Dedifferentiated amniotic fluid mesenchymal stem cell (primary cell): ENCODE measurements around the gene DMD.

Experiments used
- DNase-seq: peaks from one replicate; pipeline ENCODE4 v3.0.0-alpha.2; 2016; ENCODE audit errors: extremely low spot score

Gene DMD

GRCh38 chrX:31232506-31232905, 1978.8 kb downstream of the DMD start:
- DNase-seq, result no peak

GRCh38 chrX:31228909-31229308, 1982.4 kb downstream of the DMD start:
- DNase-seq, result no peak

GRCh38 chrX:31228415-31228832, 1982.9 kb downstream of the DMD start:
- DNase-seq, result no peak

GRCh38 chrX:31227250-31227649, 1984.1 kb downstream of the DMD start:
- no peak for DNase-seq

GRCh38 chrX:31225819-31226218, 1985.5 kb downstream of the DMD start:
- no peak for DNase-seq

DNA sequence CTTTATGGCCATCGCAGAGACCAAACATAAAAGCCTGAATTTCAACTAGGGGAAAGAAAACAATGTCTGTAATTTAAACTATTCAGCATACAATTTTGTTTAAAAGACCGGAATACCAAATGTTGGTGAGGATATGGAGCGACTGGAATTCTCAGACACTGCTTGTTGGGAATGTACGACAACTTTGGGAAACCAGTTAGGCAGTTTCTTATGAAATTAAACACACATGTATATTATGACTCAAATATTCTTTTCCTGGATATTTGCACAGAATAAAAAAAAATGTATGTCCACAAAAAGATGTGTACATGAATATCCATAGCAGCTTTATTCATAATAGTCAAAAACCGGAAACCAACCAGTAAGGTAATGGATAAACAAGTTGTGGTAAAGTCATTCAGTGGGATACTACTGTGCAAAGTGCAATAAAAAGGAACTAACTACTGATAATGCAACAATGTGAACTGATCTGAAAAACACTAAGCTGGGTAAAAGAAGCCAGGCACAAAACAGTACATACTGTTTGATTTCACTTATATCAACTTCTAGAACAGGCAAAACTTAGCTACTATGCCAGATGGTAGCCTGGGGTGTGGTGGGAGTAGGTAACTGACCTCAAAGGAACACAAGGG, 1986.9 kb downstream of the DMD start:
- DNase-seq, result no peak

DNA sequence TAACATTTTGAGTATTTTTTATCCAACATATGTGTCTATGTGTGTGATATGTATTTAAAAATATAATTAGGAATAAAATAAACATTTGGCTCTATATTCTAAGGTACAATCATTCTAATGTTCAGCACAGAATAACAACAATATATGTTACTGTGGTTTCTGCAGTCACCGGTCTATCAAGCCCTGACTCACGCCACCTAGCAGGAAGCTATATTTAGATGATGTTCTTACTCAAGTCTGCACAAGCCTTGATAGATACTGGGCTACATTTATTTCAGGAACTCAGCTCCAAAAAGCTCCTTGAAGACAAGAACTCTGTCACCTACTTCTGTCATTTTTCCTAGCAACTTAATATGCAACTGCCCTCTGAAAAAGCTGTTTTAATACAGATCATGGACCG, 1987.5 kb downstream of the DMD start:
- DNase-seq, result no peak

DNA sequence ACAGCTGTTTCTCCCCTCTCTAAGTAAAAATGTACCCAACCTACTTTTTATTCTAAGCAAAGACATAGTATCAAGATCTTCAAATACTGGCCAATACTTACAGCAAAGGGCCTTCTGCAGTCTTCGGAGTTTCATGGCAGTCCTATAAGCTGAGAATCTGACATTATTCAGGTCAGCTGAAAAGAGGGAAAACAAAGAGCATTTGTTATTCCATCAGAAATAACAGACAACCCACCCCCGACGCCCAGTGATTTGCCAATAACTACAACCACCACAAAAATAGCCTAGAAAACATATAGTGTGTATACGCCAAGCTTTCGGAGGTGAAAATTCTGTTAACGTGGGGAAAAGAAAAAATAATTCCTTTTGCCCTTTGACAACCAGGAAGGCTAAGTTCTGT, 1988.4 kb downstream of the DMD start:
- no peak for DNase-seq

DNA sequence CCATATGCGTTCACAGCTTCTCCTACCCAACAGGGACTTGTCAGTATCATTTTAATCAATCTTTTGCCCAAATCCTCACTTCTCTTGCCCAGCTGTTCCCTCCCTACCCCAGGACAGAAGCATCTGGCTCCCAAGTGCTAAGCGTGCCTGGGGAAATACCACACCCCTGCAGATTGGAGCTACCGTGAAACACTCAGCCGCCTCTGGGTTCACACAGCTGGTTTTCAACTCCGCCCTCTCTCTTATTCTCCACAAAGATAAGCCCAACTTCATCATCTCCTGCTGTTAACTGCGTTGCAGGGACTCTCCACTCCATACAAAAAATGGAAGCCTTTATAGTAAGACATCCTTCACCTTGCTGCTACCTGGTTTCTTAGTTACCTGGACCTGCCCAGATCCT, 1992.2 kb downstream of the DMD start:
- no peak for DNase-seq

DNA sequence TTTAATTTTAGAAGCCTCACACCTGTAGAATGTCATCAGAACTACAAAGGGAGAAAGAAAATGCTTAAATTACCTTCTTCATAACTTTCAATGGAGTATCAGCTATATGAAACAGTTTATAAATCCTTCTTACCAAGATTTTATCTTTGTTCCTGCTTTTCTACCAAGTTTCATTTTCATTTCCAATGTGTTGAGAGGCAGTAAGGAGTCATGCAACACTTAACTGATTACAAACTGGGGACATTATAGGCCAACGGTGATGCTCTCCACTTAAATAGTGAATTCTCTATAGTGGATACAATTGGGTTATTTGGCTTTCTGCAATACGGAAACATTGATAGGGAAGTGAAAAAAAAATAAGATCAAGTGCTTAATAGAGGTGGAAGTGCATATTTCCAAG, 1994.3 kb downstream of the DMD start:
- DNase-seq, result no peak

DNA sequence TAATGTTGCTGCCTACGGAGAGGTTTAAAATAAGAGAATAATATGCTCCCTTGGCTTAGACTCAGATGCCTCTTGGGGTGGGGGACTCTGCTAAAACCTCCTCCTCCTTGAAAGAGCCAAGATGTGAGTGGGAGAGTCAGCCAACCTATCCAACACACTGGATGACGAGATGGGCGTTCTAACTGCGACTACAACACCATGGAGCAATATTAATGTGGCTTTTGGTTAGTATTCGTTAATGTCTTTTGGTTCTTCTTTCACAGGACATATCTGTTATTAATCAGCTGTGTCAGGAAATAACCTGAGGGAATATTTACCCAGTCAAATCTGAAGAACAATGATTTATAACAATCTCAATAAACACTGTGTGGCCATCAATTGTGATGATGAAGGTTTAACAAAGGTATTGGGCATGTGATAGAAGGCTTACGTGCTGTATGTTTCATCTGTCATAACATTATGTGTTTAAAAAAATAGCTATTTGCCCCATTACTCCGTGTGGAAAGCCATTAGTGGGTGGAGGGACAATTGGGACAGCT, 1996.0 kb downstream of the DMD start:
- DNase-seq, result no peak

- no peak for DNase-seq
Observed at GRCh38 chrX:31213941-31214340, 1997.4 kb downstream of the DMD start.

- DNase-seq, result no peak
Observed at GRCh38 chrX:31212856-31213748, 1998.2 kb downstream of the DMD start.

DNA sequence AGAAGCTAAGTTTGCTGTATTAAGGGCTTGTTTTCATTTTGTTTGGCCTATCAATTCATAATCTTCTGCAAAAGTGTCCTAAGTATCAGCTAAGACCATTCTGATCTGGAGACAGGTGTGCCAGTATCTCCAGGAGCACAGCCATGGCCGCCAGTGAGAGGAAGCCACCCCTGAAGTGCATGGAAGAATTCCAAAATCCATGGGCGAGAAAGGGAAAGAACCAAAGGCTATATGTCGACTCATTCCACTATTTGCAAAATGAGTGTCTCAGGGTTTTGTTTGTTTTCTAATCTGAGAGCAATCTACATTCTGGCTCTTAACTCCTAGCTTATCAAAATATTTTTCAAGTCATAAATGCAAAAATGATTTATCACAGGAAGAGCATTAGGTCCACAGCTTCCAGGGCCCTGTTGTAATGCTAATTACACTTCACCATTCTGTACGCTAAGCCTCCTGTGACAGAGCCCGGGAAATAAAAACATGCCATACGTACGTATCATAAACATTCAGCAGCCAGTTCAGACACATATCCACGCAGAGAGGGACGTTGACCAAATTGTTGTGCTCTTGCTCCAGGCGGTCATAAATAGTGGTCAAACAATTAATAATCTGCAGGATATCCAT, 2002.2 kb downstream of the DMD start:
- no peak for DNase-seq

DNA sequence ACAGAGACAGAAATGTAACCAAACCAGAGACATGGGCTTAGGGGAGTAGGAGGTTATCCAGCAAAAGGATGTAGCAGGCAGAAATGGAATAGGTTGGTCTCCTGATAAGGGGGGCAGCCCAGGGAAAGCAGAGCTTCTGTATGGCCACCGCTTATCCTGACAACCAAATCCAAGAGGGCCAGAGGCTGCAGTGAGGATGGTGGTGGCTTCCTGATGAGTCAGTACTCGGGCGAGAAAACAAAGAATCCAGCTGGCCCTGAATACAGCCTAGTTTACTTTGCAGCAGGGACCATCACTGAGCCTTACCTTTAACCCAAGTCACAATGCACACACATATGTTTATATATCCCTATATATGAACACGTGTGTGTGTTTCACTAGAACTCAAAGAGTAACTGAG, 2009.8 kb downstream of the DMD start:
- no peak for DNase-seq

DNA sequence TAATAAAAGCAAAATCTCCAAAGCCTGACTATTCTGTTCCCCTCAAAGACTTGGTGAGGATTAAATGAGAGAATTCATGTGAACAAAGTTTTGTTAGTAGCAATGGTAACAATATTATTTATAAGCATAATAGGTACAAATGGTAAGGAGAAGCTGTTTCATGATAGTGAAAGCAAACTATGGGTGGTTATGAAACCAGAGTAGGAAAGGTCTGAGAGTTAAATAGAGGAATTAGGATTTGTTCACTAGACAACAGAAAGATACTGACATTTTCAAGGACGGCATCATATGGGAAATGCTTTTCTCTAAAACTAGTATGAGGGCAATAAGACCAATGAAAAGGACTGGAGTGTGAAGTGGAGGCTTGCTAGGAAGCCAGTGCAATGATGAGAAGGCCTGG, 2010.9 kb downstream of the DMD start:
- DNase-seq, result no peak

- DNase-seq, result no peak
Observed at GRCh38 chrX:31199840-31200114, 2011.6 kb downstream of the DMD start.

- no peak for DNase-seq
Observed at GRCh38 chrX:31199056-31199839, 2012.1 kb downstream of the DMD start.

- no peak for DNase-seq
Observed at GRCh38 chrX:31190221-31190975, 2021.0 kb downstream of the DMD start.

- no peak for DNase-seq
Observed at GRCh38 chrX:31186693-31187338, 2024.5 kb downstream of the DMD start.

GRCh38 chrX:31185884-31186283, 2025.5 kb downstream of the DMD start:
- DNase-seq, result no peak
